NCI-H2107 (cell line): Measurements from ENCODE around the gene CELF1.

Source experiments
- DNase-seq: peaks from one replicate; lab custom pipeline; 2025; lab: John Stamatoyannopoulos, UW

Gene CELF1

DNA sequence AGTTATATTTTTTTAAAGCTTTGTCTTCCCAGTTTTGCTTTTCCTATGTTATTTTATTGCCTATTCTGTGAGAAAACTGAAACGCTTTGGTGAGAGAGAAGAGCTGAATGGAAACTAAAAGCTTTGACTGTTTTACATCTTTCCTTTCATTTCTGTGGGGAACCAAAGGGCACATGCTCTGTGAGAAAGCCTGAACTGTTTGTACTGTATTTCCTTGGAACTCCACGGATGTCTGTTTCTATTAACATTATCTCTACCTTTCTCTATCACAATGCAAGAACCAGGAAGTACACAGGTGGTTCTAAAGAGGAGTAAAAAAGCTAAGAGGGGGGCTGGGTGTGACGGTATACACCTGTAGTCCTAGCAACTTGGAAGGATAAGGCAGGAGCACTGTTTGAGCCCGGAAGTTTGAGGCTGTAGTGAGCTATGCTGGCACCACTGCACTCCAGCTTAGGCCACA, 43.8 kb downstream of the CELF1 start:
- no peak for DNase-seq

DNA sequence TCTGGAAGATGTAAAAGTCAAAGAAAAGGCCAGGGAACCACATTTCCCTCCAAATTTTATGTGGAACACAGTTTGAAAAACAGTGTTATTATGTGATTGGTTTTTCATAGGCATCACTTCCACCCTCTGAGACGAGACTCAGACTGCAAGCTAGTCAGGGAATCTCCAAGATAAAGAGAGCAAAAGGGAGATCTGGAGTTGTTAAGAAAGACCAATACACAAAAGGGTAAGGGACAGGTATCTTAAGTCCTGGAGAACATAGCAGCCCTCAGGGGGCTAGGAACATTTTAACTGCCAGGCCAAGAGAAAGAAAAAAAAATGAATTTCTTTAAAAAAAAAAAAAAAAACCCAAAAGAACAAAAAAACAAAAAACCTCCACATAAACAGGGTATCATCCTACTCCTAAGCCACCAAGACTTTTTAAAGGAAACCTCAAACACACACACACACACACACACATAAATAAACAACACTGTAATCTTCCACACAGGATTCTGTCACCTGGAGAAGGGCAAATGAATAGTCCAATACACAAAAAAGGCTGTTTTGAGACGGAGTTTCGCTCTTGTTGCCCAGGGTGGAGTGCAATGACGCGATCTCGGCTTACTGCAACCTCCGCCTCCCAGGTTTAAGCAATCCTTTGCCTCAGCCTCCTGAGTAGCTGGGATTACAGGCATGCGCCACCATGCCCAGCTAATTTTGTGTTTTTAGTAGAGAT, 44.5 kb downstream of the CELF1 start:
- no peak for DNase-seq

- no peak for DNase-seq
Observed at GRCh38 chr11:47507563-47508239, 45.2 kb downstream of the CELF1 start.

- DNase-seq = no peak
Observed at GRCh38 chr11:47506795-47507562, 46.0 kb downstream of the CELF1 start.

GRCh38 chr11:47506373-47506772, 46.6 kb downstream of the CELF1 start:
- DNase-seq = no peak

DNA sequence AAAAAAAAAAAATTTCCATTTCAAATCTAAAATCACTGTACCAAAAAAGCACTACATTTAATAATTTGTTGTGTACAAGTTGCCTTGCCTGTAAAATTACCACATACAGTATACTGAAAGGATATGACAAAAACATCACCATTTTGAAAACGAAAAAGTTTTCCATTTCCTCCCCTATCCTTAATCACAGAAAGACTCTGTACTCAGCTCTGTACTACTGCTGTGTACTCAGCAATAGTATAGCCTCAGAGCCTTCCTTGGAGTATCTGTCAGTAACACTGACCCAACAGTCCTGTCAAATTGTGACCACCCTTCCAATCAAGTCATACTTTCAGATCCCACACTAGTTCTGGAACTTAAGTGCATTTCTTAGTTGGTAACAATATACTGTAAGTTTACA, 48.0 kb downstream of the CELF1 start:
- DNase-seq = no peak

DNA sequence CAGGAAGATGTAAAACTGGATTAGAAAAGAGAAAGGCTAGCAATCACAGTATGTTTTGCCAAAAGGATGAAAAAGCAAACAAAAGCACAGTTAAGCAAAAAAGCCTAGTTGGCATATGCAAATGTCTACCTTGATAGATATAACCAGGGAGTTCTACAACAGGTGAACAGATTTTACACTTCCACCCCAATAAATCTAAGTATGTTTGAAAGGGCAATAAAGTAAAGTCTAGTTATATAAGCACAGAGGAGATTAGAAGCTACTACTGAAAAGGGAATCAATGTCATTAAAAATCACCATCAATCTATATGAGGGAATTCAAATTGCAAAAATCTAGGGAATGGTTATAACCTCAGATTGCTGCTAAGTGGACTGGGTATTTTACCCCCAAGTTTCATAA, 49.7 kb downstream of the CELF1 start:
- DNase-seq = no peak

DNA sequence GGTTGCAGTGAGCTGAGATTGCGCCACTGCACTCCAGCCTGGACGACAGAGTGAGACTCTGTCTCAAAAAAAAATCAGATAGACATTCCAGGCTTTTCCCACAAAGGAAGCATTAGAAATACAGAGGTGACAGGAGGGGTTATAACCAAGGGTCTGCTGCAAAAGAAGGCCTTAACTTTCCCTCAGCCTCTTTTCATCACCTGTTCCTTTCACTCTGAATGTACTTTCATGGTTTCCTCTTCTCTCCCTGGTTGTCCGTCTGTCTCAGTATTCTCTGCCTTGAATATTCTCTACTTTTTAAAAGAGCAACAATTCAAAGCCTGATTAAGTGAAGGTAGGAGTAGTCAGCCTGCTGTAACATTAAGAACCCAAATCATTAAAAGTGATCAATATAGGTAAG, 50.2 kb downstream of the CELF1 start:
- DNase-seq = no peak

DNA sequence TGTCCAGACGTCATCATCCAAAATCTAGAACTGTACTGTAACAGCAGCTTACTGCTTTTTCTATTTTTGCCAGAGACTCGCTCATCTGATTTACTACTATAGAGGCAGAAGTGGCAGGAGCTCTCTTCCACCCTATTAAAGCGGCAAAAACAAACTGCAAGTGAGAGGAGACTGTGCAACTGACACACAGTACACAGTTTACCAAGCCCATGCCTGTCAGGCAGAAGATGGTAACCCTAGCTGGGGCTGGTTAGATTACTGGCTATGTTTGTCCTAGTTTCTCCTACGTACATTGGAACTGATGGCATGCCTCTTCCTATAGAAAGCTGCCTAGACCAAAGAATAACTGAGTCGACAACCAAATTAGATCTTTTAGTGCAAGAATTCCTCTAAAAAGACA, 51.8 kb downstream of the CELF1 start:
- no peak for DNase-seq

- no peak for DNase-seq
Observed at GRCh38 chr11:47500121-47500520, 52.8 kb downstream of the CELF1 start.

DNA sequence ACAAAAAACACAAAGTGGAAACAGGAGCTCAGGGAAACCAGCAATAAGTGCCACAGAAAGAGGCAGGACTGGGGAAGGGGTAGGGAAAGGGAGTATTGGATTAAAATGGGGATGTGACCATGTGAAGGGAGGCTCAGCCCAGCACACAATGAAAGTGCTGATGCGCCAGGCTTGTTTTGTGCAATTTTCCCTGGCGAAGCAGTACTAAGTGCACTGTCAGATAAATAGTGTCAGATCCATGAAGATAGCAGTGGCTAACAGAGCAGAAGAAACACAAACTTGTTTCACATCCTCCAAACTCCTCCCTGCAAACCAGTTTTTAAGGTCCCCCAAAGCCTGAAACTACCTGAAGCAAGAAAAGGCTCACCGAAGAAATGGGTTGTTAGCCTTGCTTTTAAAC, 53.3 kb downstream of the CELF1 start:
- no peak for DNase-seq

- DNase-seq = no peak
Observed at GRCh38 chr11:47499161-47499560, 53.8 kb downstream of the CELF1 start.

DNA sequence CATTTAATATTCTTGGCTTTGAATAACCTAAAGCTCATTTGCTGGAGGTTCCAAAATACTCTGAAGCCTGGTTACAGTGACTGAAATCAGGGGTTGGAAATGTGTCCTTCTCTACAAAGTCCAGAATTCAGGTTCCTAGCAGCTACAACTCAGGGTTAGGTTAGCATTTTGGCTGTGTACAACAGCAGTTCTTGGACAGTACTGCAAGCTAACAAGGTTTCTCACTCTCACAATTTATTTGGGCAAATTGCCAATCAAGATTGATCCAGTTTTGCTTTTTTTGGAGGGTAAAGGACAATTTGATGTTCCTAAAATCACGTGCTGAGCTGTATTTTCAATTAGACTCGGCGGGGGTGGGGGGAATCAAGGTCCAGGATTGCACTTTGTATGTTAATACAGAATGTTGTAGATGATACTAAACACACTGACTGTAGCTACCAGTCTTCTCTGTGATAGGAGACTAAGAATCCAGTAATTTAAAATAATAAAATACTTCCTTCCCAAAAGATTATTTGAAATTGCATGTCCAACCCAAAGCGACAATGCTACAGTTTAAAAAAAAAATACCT, 54.3 kb downstream of the CELF1 start:
- no peak for DNase-seq

GRCh38 chr11:47498149-47498548, 54.8 kb downstream of the CELF1 start:
- DNase-seq = no peak

GRCh38 chr11:47496808-47497207, 56.1 kb downstream of the CELF1 start:
- no peak for DNase-seq

DNA sequence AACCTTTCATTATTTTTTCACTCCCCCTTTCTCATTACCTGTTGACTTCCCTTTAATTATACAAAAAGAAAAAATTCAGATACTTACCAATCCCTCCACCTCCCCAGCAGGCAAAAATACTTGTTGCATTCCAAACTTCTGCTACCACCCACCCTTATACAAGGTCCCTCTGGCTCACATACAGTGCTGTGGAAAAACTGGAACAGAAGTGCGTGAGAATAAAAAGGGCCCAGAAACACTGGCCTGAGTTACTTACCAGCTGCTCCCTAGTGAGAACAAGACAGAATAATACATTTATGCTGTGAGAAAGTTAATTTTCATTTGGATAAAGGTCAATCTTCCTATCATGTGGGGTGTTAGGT, 57.1 kb downstream of the CELF1 start:
- DNase-seq = no peak

- DNase-seq = no peak
Observed at GRCh38 chr11:47495011-47495855, 57.7 kb downstream of the CELF1 start.

- DNase-seq = no peak
Observed at GRCh38 chr11:47489395-47489755, 63.6 kb downstream of the CELF1 start.

- DNase-seq = no peak
Observed at GRCh38 chr11:47488674-47489394, 64.1 kb downstream of the CELF1 start.

DNA sequence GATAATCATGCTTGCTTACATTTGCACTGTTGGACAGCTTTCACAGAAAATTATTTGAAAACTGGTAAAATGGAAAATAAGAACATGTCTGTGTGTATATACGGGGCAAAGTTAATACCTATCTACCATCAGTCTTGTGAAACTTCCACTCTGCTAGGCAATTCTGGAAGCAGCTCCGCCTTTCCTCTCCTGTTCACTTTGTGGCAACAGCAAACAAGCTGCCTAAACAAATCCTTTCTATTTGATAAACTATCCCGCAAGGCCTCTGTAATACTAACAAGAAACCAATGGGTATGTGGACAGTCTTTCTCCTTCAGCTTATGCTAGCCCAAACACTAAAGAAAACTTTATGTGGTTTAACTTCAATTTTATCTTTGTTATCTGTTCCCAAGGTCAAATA, 64.8 kb downstream of the CELF1 start:
- DNase-seq = no peak

DNA sequence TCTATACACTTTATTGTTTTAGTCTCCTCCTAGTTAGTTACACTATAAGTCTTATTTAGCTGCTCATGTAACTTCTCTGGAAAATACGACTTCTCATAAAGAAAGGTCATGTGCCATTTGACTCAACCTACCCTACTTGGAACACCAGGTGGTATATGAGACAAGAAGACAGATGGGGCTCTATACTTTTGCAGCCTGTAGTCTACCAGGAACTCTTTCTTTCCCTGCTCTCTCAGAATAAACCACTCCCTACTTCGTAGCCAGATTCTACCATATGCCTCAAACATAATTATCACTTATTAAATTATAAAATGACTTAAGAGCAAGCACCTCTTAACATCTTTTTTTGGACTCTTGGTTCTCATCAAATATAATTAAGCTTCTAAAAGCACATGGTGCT, 65.5 kb downstream of the CELF1 start:
- no peak for DNase-seq
